ENCODE measurements around the gene LSM14A. TPM values are rescaled to one million over a fixed set of nuclear protein-coding genes. Genes with fewer than 3 reads are reported as not detected.

Gene LSM14A
- total and polyA plus RNA-seq, 9 of the 15 experiments (the other 6 are each of a cell fraction or from before 2014, with no cell fraction given), result 19.5 to 150 (median 95.1) TPM

DNA sequence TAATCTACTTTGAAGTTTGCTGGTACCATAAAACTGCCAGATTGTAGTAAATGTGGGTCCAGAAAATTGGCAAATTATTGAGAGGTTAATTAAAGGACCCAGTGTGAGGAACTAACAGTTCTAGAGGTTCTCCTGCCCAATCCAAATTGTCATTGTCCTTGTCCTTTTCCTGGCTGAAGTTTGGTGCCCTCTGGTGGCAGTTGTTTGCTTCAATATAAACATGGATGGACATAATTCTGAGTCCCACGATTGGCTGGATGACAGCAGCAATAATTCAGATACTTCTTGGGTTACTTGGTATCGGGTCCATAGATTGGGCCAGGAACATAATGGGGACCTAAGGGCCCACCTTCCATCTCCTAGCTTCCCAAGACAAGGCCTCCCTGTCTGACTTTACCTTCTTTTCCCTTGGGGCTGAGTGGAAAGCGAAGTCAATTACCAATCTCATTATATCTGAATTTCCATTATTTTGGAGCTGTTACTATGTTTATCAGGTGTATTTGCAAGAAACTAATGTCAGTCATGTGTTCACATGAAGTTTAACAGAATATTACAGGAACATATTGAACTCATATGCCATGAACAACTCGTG is 48.3 kb downstream of the LSM14A start (continued):
- TF ChIP-seq, protein P1, sequence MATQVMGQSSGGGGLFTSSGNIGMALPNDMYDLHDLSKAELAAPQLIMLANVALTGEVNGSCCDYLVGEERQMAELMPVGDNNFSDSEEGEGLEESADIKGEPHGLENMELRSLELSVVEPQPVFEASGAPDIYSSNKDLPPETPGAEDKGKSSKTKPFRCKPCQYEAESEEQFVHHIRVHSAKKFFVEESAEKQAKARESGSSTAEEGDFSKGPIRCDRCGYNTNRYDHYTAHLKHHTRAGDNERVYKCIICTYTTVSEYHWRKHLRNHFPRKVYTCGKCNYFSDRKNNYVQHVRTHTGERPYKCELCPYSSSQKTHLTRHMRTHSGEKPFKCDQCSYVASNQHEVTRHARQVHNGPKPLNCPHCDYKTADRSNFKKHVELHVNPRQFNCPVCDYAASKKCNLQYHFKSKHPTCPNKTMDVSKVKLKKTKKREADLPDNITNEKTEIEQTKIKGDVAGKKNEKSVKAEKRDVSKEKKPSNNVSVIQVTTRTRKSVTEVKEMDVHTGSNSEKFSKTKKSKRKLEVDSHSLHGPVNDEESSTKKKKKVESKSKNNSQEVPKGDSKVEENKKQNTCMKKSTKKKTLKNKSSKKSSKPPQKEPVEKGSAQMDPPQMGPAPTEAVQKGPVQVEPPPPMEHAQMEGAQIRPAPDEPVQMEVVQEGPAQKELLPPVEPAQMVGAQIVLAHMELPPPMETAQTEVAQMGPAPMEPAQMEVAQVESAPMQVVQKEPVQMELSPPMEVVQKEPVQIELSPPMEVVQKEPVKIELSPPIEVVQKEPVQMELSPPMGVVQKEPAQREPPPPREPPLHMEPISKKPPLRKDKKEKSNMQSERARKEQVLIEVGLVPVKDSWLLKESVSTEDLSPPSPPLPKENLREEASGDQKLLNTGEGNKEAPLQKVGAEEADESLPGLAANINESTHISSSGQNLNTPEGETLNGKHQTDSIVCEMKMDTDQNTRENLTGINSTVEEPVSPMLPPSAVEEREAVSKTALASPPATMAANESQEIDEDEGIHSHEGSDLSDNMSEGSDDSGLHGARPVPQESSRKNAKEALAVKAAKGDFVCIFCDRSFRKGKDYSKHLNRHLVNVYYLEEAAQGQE (IDR thresholded peaks at IDR 0.05; ENCODE audit: borderline replicate concordance), result peak; percentile 40; the same call in 1 of the 2 replicates
- TF ChIP-seq, protein P1 (CRISPR knock-in tag; IDR thresholded peaks at IDR 0.05; ENCODE audit: low read depth), result no peak
- TF ChIP-seq SMC3 (conservative IDR thresholded peaks at IDR 0.05; ENCODE audit: insufficient read depth, low read depth, low read length), result 0 out of 2 replicates have a peak, but pooled peaks have one; percentile 30
- TF ChIP-seq, protein P2, sequence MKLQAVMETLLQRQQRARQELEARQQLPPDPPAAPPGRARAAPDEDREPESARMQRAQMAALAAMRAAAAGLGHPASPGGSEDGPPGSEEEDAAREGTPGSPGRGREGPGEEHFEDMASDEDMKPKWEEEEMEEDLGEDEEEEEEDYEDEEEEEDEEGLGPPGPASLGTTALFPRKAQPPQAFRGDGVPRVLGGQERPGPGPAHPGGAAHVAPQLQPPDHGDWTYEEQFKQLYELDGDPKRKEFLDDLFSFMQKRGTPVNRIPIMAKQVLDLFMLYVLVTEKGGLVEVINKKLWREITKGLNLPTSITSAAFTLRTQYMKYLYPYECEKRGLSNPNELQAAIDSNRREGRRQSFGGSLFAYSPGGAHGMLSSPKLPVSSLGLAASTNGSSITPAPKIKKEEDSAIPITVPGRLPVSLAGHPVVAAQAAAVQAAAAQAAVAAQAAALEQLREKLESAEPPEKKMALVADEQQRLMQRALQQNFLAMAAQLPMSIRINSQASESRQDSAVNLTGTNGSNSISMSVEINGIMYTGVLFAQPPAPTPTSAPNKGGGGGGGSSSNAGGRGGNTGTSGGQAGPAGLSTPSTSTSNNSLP (IDR thresholded peaks at IDR 0.05; ENCODE audit: borderline replicate concordance, low read depth, low read length), result 0 out of 2 replicates have a peak, but pooled peaks have one; percentile 55
- 0 out of 4 replicates have a peak, but pooled peaks of 1 of the 2 experiments have one; percentile 70 for TF ChIP-seq FOXA3 (CRISPR knock-in tag; conservative IDR thresholded peaks at IDR 0.05 in 1 of 2, IDR thresholded peaks at IDR 0.05 in 1 of 2)
- TF ChIP-seq, protein P3, sequence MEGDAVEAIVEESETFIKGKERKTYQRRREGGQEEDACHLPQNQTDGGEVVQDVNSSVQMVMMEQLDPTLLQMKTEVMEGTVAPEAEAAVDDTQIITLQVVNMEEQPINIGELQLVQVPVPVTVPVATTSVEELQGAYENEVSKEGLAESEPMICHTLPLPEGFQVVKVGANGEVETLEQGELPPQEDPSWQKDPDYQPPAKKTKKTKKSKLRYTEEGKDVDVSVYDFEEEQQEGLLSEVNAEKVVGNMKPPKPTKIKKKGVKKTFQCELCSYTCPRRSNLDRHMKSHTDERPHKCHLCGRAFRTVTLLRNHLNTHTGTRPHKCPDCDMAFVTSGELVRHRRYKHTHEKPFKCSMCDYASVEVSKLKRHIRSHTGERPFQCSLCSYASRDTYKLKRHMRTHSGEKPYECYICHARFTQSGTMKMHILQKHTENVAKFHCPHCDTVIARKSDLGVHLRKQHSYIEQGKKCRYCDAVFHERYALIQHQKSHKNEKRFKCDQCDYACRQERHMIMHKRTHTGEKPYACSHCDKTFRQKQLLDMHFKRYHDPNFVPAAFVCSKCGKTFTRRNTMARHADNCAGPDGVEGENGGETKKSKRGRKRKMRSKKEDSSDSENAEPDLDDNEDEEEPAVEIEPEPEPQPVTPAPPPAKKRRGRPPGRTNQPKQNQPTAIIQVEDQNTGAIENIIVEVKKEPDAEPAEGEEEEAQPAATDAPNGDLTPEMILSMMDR (IDR thresholded peaks at IDR 0.05 in 2 of 3, conservative IDR thresholded peaks at IDR 0.05 in 1 of 3; ENCODE audit: insufficient read depth in 2 of 3, low read depth in 1 of 3, low read length in 3 of 3), result peak; percentile 68 to 75 (median 70)
- TF ChIP-seq TAL1 (IDR thresholded peaks at IDR 0.05), result no peak
- TF ChIP-seq RCOR1 (IDR thresholded peaks at IDR 0.05; ENCODE audit: borderline replicate concordance in 1 of 2, low read depth in 2 of 2, low read length in 2 of 2), result peak in 1 of 2 experiments; percentile 19; a peak in 1 of 4 replicates

All from K562 (cell line).